NCI-H345 treated with DMSO at 0.1 percent for 48 hours (cell line): Measurements from ENCODE around the gene CHMP5.

Experiments used
- DNase-seq: peaks from one replicate; lab custom pipeline; 2025; ENCODE audit not compliant: unreplicated experiment; lab: John Stamatoyannopoulos, UW

The CHMP5 gene

DNA sequence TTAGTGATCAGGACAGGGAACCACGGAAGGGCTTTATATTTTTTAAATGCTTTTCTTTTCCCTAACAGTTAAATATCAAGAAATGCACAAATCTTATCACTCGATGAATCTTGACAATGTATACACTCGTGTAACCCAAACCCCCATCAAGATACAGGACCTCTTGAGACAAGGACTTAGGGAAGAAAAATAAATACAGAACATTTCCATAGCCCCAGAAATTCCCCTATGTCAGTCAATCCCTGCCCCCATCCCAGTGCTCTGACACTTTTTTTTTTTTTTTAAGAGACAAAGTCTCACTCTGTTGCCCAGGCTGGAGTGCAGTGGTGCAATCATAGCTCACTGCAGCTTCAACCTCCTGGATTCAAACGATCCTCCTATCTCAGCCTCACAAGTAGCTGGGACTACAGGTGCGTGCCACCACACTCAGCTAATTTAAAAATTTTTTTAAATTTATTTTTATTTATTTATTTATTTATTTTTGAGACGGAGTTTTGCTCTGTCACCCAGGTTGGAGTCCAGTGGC lies 22.2 kb upstream of the CHMP5 start:
- DNase-seq = no peak

DNA sequence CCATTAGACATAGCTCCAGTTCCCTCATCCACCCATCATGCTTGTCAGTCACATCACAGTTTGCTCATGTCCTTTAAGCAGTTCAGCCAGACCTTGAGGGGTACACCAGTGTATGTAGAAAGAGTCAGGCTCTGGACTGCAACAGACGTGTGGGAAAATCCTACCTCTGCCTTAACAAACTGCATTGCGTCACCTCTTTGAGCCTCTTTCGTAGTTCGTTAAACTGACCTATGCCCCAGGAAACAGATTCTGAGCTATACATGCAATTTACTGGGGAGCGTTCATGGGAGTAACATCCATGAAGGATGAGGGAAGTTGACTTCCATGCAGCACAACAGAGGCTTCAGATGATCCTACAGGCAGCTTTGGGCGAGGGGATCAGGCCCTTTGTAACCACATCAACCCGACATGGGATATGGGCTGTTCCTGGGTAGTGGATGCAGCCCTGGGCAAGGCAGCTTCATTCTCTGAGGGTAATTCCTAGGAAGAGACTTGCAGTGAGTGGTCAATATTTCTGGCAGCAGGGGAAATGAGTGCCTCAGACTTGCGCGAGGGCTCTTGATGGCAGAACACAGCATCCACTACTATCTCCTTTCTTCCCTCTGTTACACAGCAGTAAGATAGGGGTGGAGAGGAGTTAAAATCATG lies 20.6 kb upstream of the CHMP5 start:
- no peak for DNase-seq

DNA sequence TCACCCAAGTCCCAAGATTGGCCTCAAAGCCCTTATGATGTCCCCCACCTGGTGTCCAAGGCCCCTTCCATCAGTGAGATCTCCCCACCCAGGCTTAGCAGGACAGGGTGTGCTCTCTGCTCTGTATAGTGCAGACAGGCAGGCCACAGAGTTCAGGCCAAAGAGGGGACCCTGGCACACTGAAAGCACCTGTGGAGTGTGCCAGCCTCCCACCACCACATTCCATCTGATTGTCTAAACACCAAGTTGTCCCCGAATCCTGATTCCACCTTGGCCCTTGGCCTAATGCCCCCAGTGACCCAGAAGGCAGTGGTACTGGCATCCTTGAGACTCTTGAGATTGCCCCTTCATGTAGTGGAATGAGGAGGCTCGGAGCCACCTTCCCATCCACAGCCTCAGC lies 19.5 kb upstream of the CHMP5 start:
- DNase-seq = no peak

GRCh38 chr9:33246269-33246860 lies 18.5 kb upstream of the CHMP5 start:
- DNase-seq = no peak

DNA sequence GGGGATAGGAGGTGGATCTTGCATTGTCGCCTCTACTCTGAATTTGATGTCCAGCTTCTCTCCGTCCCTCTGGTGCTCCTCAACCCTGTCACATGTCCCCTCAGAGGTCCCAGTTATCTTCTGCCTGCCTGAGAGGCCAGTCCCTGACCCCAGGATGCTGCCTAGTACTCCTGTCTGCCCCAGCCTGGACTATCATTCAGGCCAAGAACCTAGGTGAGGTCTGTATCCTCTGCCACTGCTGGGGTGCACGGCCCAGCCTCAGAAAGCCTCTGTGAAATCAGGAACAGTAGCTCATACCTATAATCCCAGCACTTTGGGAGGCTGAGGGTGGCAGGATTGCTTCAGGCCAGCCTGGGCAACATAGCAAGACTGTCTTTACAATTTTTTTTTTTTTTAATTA lies 16.2 kb upstream of the CHMP5 start:
- DNase-seq = no peak

GRCh38 chr9:33249087-33249658 lies 15.7 kb upstream of the CHMP5 start:
- no peak for DNase-seq

- no peak for DNase-seq
These were observed 14.9 kb upstream of the CHMP5 start for GRCh38 chr9:33249983-33250382.

DNA sequence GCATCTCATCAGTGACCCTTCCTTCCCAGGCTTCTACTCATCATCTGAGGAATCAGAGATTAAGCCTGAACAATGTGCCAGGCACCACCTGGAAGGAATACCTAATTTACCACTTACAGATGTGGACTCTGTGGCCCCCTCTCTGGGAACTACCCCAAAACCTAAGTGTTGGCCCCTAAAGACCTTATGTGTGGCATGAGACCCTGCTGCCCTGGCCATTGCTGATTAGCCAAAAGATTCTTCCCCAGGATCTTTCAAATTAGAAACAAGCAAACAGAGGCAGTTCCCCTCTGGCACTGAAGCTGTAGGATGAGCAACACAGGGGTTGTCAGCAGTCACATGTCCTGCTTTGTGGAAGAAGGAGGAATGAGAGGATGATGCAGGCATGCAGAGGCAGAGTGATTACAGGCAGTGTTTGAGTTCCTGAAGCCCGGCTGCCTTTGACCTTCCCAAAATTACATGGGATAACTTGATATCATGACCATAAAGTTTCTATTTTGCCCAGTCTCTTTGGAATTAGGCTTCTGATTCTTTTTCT lies 14.3 kb upstream of the CHMP5 start:
- no peak for DNase-seq

DNA sequence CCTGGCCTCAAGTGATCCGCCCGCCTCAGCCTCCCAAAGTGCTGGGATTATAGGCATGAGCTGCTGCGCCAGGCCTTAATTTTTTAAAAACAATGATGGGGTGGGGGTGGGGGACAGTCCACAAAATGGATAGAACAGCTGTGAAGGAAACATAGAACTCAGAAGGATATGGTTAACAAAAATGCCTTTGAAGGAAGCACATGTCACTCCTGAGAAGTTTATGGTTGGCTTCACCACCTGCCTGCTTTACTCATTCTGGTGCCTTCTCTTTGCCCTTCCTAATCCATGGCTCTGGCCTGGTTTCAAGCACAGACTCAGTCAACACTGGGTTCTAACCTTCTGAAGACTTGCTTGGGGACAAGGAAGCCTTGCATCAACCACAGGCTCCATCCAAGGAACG lies 10.6 kb upstream of the CHMP5 start:
- DNase-seq = no peak

DNA sequence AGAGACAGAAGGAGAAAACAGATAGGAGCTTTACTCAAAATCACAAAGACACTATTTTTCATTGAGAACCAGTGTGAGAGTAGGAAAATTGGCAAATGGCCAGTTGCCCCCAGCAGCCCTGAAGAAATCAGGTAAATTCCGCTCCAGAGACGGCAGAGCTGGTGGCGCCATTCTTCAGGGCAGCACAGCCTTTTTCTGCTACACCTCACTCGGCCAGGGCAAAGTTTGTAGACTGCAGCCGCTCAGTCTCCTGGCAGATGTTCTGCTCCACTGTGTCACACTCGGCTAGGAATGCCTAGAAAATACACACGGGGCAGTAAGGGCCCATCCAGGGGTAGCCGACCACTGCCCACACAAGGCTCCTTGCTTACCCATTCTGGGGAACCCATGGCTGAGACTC lies 9.8 kb upstream of the CHMP5 start:
- no peak for DNase-seq

GRCh38 chr9:33255471-33255870 lies 9.4 kb upstream of the CHMP5 start:
- DNase-seq = no peak

DNA sequence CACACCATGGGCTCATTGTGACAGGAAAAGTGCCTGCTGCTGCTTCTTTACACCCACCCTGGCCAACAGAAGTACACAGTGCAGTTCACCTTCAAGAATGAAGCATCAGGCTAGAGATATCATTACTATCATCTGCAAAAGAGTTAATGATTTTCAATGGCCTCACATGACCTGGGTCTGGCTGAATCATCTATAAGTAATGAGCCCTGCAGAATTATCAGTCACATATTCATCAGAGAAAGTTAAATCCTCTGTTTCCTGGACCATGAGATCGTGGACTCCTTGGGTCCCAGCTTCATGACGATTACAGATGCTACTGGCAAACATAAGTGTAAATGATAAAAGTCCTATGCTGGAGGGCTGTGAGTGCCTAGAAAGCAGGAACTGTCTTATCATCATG lies 8.6 kb upstream of the CHMP5 start:
- DNase-seq = no peak

- no peak for DNase-seq
These were observed 7.6 kb upstream of the CHMP5 start for GRCh38 chr9:33257276-33257675.

- DNase-seq = no peak
These were observed 4.5 kb upstream of the CHMP5 start for GRCh38 chr9:33260372-33260771.

GRCh38 chr9:33263131-33264002 lies 1.5 kb upstream of the CHMP5 start:
- peak; percentile 2 for DNase-seq

GRCh38 chr9:33264003-33264472 lies 811 bp upstream of the CHMP5 start:
- no peak for DNase-seq

DNA sequence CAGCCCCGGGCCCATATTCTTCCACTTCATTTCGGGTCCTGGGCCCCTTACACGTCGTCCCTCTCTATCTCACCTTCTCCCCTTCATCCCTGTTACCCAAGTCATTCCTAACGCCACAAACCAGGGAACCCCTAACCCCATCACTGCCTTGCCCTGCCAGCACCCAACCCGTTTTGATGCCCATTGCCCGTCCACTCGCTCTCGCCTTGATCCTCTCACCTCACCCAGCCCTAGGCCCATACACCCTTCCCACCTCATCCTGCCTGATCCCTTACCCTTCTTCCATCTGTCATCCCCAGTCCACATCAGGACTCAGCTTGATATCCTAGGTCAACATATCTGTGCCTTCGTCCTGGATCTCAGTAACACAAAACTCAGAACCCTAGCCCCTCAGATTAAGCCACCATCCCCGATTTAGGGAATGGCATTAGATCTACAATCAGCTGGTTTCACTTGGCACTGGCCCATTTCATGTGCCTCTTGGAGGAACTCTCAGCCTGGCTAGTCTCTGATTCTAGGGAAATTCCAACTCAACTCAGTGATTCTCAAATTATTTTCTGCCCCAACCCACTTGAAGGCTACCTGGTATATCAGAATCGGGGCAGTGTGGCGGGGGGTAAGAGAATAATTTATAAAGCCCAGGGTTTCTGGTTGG lies 489 bp downstream of the CHMP5 start:
- no peak for DNase-seq

- no peak for DNase-seq
These were observed 2.4 kb downstream of the CHMP5 start for GRCh38 chr9:33267151-33267767.

DNA sequence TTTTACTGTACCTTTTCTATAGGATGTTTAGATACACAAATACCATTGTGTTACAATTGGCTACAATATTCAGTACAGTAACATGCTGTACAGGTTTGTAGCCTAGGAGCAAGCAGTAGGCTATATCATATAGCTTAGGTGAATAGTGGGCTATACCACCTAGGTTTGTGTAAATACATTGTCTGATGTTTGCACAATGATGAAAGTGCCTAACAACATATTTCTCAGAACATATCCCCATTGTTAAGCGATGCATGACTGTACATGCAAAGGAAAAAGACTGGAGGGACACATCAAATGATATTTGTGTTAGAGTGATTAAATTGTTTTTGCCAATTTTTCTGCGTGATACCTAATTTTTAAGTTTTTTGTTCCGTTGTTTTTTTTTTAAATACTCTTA lies 5.3 kb downstream of the CHMP5 start:
- DNase-seq = no peak

GRCh38 chr9:33272061-33272460 lies 7.2 kb downstream of the CHMP5 start:
- DNase-seq = no peak
